ENCODE measurements around the gene CEACAM21. TPM values are rescaled to one million over a fixed set of nuclear protein-coding genes. Genes with fewer than 3 reads are reported as not detected.

CEACAM21 gene
- total RNA-seq, 4 donors from 2014 or later, result 4.3 TPM; not detected in 3

GRCh38 chr19:41545547-41545946, 30.4 kb upstream of the CEACAM21 start:
- 56 to 92% methylated on average over 2 to 6 of the region's 6 CpGs for WGBS, 2 donors (ENCODE audit: low coverage in 1 of 2)
- H3K27ac ChIP-seq, result peak overlapping the region in 2 of 4 donors; percentile 11 to 37
- H3K4me3 ChIP-seq, result no peak overlapping the region
- H3K27me3 ChIP-seq, result peaks cover 81% of the 10 kb centered on the region
- no peak for ATAC-seq
- no peaks in the 10 kb centered on the region for H3K9me3 ChIP-seq
- TF ChIP-seq POLR2A (IDR thresholded peaks at IDR 0.05) (no peak), EP300 (IDR thresholded peaks at IDR 0.05) (no peak), CTCF (IDR thresholded peaks at IDR 0.05) (no peak), POLR2AphosphoS5 (IDR thresholded peaks at IDR 0.05) (no peak)
- no peaks in the 10 kb centered on the region for H3K4me1 ChIP-seq
- no peaks in the 10 kb centered on the region for H3K36me3 ChIP-seq

- H3K4me1 ChIP-seq, result no peaks in the 10 kb centered on the region
- H3K27ac ChIP-seq, result peak overlapping the region in 3 of 4 donors; percentile 11 to 47 (median 37)
- no peak for ATAC-seq
- peaks cover 84% of the 10 kb centered on the region for H3K27me3 ChIP-seq
- H3K9me3 ChIP-seq, result no peaks in the 10 kb centered on the region
- TF ChIP-seq POLR2AphosphoS5 (IDR thresholded peaks at IDR 0.05) (no peak), EP300 (IDR thresholded peaks at IDR 0.05) (no peak), POLR2A (IDR thresholded peaks at IDR 0.05) (no peak), CTCF (IDR thresholded peaks at IDR 0.05) (no peak)
- WGBS, 2 donors (ENCODE audit: low coverage in 1 of 2), result 34 to 37% methylated on average over 5 of the region's 6 CpGs
- H3K4me3 ChIP-seq, result no peak overlapping the region
- H3K36me3 ChIP-seq, result no peaks in the 10 kb centered on the region
Observed at GRCh38 chr19:41546386-41546789, 29.6 kb upstream of the CEACAM21 start.

GRCh38 chr19:41546961-41547360, 29.0 kb upstream of the CEACAM21 start:
- H3K36me3 ChIP-seq, result no peaks in the 10 kb centered on the region
- no peak for ATAC-seq
- 46 to 47% methylated on average over 4 of the region's 4 CpGs for WGBS, 2 donors (ENCODE audit: low coverage in 1 of 2)
- H3K27ac ChIP-seq, result no peak overlapping the region
- no peak overlapping the region for H3K4me3 ChIP-seq
- H3K27me3 ChIP-seq, result peaks cover 82% of the 10 kb centered on the region
- H3K9me3 ChIP-seq, result no peaks in the 10 kb centered on the region
- no peak for TF ChIP-seq POLR2AphosphoS5 (IDR thresholded peaks at IDR 0.05)
- TF ChIP-seq EP300 (IDR thresholded peaks at IDR 0.05), result no peak
- TF ChIP-seq CTCF (IDR thresholded peaks at IDR 0.05), result no peak
- TF ChIP-seq POLR2A (IDR thresholded peaks at IDR 0.05), result no peak
- no peaks in the 10 kb centered on the region for H3K4me1 ChIP-seq

- Histone ChIP-seq H3K27me3 (peaks cover 75% of the 10 kb centered on the region), H3K4me3 (no peak overlapping the region), H3K36me3 (no peaks in the 10 kb centered on the region), H3K27ac (no peak overlapping the region), H3K9me3 (no peaks in the 10 kb centered on the region), H3K4me1 (no peaks in the 10 kb centered on the region)
- WGBS, 2 donors (ENCODE audit: low coverage in 1 of 2), result 45% methylated on average over 2 of the region's 2 CpGs; no CpG with 5 or more reads in 1 of the 2 donors
- ATAC-seq, result no peak
- no peak for TF ChIP-seq POLR2AphosphoS5 (IDR thresholded peaks at IDR 0.05)
- no peak for TF ChIP-seq EP300 (IDR thresholded peaks at IDR 0.05)
- no peak for TF ChIP-seq CTCF (IDR thresholded peaks at IDR 0.05)
- TF ChIP-seq POLR2A (IDR thresholded peaks at IDR 0.05), result no peak
Observed at GRCh38 chr19:41547569-41547968, 28.4 kb upstream of the CEACAM21 start.

GRCh38 chr19:41548047-41548446, 27.9 kb upstream of the CEACAM21 start:
- TF ChIP-seq POLR2AphosphoS5 (IDR thresholded peaks at IDR 0.05) (no peak), POLR2A (IDR thresholded peaks at IDR 0.05) (no peak), CTCF (IDR thresholded peaks at IDR 0.05) (no peak), EP300 (IDR thresholded peaks at IDR 0.05) (no peak)
- Histone ChIP-seq H3K9me3 (no peaks in the 10 kb centered on the region), H3K4me3 (no peak overlapping the region), H3K27me3 (peaks cover 71% of the 10 kb centered on the region), H3K4me1 (no peaks in the 10 kb centered on the region), H3K27ac (no peak overlapping the region), H3K36me3 (no peaks in the 10 kb centered on the region)
- 41 to 50% methylated on average over 4 of the region's 4 CpGs for WGBS, 2 donors (ENCODE audit: low coverage in 1 of 2)
- no peak for ATAC-seq

All from gastroesophageal sphincter (tissue), 4 donors.